HEK293 (cell line): ENCODE measurements around the gene SPTAN1.

Experiments
- CTCF ChIA-PET: fragments of 350-600 bp; formaldehyde crosslinking; extraction: SDS; loops from one replicate; lab custom pipeline; 2021; ENCODE audit warnings: antibody characterized with exemption; lab: Yijun Ruan, JAX
- POLR2A ChIA-PET: fragments of 300-600 bp; formaldehyde crosslinking; extraction: SDS; loops from one replicate; lab custom pipeline; 2020; ENCODE audit warnings: antibody characterized with exemption, inconsistent platforms; lab: Yijun Ruan, JAX
- H3K27ac ChIP-seq: fragments of 200-500 bp; sonication (Bioruptor generic); 2 replicates; pipeline ENCODE4 v1.5.1; 2014; ENCODE audit warnings: low read depth, low read length, control low read depth, inconsistent platforms; ENCODE audit errors: extremely low read depth
- H3K36me3 ChIP-seq, 2 experiments: fragments of 200-500 bp in 1 of 2; sonication (Bioruptor generic) in 1 of 2; 1 replicate in 1 of 2; 2 replicates in 1 of 2; pipeline ENCODE4 v1.5.1; 2014 to 2017; ENCODE audit warnings: inconsistent platforms in 2 of 2, low read length in 2 of 2; ENCODE audit not compliant: control insufficient read depth in 2 of 2, insufficient read depth in 1 of 2
- H3K4me1 ChIP-seq: fragments of 200-500 bp; sonication (Bioruptor generic); 2 replicates; pipeline ENCODE4 v1.5.1; 2014; ENCODE audit warnings: mild to moderate bottlenecking, low read length, inconsistent platforms; ENCODE audit not compliant: control insufficient read depth, insufficient read depth
- H3K4me3 ChIP-seq: 2 replicates; pipeline ENCODE4 v1.5.1; 2011; ENCODE audit warnings: low read depth, mild to moderate bottlenecking, control low read depth, low read length, moderate library complexity
- H3K9me3 ChIP-seq: fragments of 200-500 bp; sonication (Bioruptor generic); 2 replicates; pipeline ENCODE4 v1.5.1; 2014; ENCODE audit warnings: low read depth, low read length, inconsistent platforms; ENCODE audit not compliant: control insufficient read depth, insufficient read depth
- KLF1 ChIP-seq: fragments of 450-650 bp; formaldehyde crosslinking; IDR thresholded peaks from 2 replicates; pipeline ENCODE4 v1.5.1; 2016; ENCODE audit warnings: missing biosample characterization, missing genetic modification characterization
- KLF9 ChIP-seq: fragments of 450-650 bp; formaldehyde crosslinking; IDR thresholded peaks from 2 replicates; pipeline ENCODE4 v1.5.1; 2016; ENCODE audit warnings: missing biosample characterization, missing genetic modification characterization, low read depth
- ZNF112 ChIP-seq: fragments of 450-650 bp; formaldehyde crosslinking; IDR thresholded peaks from 2 replicates; pipeline ENCODE4 v1.5.0; 2017; ENCODE audit warnings: missing biosample characterization, missing genetic modification characterization
- ZNF16 ChIP-seq: fragments of 450-650 bp; formaldehyde crosslinking; IDR thresholded peaks from 2 replicates; pipeline ENCODE4 v1.5.1; 2016; ENCODE audit warnings: low read depth, missing biosample characterization, missing genetic modification characterization
- ZNF175 ChIP-seq: fragments of 450-650 bp; formaldehyde crosslinking; IDR thresholded peaks from 2 replicates; pipeline ENCODE4 v1.5.1; 2016; ENCODE audit warnings: missing biosample characterization, missing genetic modification characterization
- ZNF677 ChIP-seq: fragments of 450-650 bp; IDR thresholded peaks from 2 replicates; pipeline ENCODE4 v1.5.0; 2018; ENCODE audit warnings: missing biosample characterization, mild to moderate bottlenecking, missing genetic modification characterization, moderate library complexity
- ZNF837 ChIP-seq: fragments of 450-650 bp; formaldehyde crosslinking; IDR thresholded peaks from 2 replicates; pipeline ENCODE4 v1.5.1; 2016; ENCODE audit warnings: missing biosample characterization, missing genetic modification characterization
- TF ChIP-seq, protein P1 (sequence below): fragments of 450-650 bp; formaldehyde crosslinking; IDR thresholded peaks from 2 replicates; pipeline ENCODE4 v1.5.1; 2016; ENCODE audit warnings: missing biosample characterization, missing genetic modification characterization
- TF ChIP-seq, protein P2 (sequence below): sonication (generic); formaldehyde crosslinking; IDR thresholded peaks from 2 replicates; pipeline ENCODE4 v1.8.1; 2022; ENCODE audit warnings: mild to moderate bottlenecking, moderate library complexity, missing genetic modification reagents
- TF ChIP-seq, protein P3 (sequence below): fragments of 450-650 bp; formaldehyde crosslinking; IDR thresholded peaks from 2 replicates; pipeline ENCODE4 v1.5.1; 2016; ENCODE audit warnings: missing biosample characterization, missing genetic modification characterization
- TF ChIP-seq, protein P4 (sequence below): fragments of 450-650 bp; IDR thresholded peaks from 2 replicates; pipeline ENCODE4 v1.5.1; 2018; ENCODE audit warnings: missing biosample characterization, mild to moderate bottlenecking, missing genetic modification characterization
- TF ChIP-seq, protein P5 (sequence below): fragments of 450-650 bp; formaldehyde crosslinking; IDR thresholded peaks from 2 replicates; pipeline ENCODE4 v1.5.1; 2016; ENCODE audit warnings: missing biosample characterization, missing genetic modification characterization
- TF ChIP-seq, protein P6 (sequence below): fragments of 450-650 bp; formaldehyde crosslinking; IDR thresholded peaks from 2 replicates; pipeline ENCODE4 v1.5.1; 2017; ENCODE audit warnings: missing biosample characterization, missing genetic modification characterization

Gene SPTAN1

DNA sequence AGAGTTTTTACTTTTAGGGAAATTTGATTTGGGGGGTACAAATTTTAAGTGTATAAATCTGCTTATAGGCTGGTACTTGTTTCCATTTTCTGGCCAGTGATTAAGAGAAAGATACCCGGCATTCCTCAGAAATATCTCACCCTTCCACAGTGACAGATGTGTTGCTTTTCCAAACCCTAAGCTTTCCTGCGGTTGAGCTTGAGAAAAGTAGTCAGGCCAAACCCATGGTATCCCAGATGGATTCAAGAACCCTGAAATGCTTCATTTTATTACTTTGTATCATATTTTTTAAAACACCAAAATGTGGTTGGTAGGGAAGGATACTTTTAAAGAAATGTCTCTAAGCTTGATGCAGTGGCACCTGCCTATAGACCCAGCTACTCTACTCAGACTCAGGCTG is 23.5 kb downstream of the SPTAN1 start (continued):
- TF ChIP-seq, protein P1, sequence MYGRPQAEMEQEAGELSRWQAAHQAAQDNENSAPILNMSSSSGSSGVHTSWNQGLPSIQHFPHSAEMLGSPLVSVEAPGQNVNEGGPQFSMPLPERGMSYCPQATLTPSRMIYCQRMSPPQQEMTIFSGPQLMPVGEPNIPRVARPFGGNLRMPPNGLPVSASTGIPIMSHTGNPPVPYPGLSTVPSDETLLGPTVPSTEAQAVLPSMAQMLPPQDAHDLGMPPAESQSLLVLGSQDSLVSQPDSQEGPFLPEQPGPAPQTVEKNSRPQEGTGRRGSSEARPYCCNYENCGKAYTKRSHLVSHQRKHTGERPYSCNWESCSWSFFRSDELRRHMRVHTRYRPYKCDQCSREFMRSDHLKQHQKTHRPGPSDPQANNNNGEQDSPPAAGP (tag by site-specific recombination) = no peak
- no peak for TF ChIP-seq KLF9 (tag by site-specific recombination)
- TF ChIP-seq, protein P2, sequence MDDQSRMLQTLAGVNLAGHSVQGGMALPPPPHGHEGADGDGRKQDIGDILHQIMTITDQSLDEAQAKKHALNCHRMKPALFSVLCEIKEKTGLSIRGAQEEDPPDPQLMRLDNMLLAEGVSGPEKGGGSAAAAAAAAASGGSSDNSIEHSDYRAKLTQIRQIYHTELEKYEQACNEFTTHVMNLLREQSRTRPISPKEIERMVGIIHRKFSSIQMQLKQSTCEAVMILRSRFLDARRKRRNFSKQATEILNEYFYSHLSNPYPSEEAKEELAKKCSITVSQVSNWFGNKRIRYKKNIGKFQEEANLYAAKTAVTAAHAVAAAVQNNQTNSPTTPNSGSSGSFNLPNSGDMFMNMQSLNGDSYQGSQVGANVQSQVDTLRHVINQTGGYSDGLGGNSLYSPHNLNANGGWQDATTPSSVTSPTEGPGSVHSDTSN (CRISPR knock-in tag) = no peak
- TF ChIP-seq ZNF16 (tag by site-specific recombination) = no peak
- no peak for TF ChIP-seq ZNF112
- TF ChIP-seq, protein P3, sequence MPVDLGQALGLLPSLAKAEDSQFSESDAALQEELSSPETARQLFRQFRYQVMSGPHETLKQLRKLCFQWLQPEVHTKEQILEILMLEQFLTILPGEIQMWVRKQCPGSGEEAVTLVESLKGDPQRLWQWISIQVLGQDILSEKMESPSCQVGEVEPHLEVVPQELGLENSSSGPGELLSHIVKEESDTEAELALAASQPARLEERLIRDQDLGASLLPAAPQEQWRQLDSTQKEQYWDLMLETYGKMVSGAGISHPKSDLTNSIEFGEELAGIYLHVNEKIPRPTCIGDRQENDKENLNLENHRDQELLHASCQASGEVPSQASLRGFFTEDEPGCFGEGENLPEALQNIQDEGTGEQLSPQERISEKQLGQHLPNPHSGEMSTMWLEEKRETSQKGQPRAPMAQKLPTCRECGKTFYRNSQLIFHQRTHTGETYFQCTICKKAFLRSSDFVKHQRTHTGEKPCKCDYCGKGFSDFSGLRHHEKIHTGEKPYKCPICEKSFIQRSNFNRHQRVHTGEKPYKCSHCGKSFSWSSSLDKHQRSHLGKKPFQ (tag by site-specific recombination) = no peak
- TF ChIP-seq, protein P4, sequence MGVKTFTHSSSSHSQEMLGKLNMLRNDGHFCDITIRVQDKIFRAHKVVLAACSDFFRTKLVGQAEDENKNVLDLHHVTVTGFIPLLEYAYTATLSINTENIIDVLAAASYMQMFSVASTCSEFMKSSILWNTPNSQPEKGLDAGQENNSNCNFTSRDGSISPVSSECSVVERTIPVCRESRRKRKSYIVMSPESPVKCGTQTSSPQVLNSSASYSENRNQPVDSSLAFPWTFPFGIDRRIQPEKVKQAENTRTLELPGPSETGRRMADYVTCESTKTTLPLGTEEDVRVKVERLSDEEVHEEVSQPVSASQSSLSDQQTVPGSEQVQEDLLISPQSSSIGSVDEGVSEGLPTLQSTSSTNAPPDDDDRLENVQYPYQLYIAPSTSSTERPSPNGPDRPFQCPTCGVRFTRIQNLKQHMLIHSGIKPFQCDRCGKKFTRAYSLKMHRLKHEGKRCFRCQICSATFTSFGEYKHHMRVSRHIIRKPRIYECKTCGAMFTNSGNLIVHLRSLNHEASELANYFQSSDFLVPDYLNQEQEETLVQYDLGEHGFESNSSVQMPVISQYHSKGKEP (tag by site-specific recombination) = no peak

DNA sequence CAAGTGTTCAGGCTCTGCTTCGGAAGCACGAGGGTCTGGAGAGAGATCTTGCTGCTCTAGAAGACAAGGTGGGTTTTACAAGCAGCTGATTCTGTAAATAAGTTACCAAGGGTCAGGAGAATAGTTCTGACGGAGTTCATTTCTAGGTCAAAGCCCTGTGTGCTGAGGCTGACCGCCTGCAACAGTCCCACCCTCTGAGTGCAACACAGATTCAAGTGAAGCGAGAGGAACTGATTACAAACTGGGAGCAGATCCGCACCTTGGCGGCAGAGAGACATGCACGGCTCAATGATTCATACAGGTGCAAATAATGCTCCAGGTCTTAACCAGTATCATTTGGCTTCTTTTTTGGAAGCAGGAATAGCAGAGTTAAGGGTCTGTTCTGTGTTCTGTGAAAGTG is 24.8 kb downstream of the SPTAN1 start:
- no peaks in the 10 kb centered on the region for H3K4me1 ChIP-seq
- TF ChIP-seq, protein P5, sequence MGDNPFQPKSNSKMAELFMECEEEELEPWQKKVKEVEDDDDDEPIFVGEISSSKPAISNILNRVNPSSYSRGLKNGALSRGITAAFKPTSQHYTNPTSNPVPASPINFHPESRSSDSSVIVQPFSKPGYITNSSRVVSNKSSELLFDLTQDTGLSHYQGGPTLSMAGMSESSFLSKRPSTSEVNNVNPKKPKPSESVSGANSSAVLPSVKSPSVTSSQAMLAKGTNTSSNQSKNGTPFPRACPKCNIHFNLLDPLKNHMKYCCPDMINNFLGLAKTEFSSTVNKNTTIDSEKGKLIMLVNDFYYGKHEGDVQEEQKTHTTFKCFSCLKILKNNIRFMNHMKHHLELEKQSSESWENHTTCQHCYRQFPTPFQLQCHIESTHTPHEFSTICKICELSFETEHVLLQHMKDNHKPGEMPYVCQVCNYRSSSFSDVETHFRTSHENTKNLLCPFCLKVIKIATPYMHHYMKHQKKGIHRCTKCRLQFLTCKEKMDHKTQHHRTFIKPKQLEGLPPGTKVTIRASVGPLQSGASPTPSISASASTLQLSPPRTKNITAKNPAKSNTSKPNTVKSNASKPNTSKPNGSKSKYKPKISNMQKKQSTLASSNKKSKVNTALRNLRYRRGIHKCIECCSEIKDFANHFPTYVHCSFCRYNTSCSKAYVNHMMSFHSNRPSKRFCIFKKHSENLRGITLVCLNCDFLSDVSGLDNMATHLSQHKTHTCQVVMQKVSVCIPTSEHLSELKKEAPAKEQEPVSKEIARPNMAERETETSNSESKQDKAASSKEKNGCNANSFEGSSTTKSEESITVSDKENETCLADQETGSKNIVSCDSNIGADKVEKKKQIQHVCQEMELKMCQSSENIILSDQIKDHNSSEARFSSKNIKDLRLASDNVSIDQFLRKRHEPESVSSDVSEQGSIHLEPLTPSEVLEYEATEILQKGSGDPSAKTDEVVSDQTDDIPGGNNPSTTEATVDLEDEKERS (tag by site-specific recombination) = no peak
- TF ChIP-seq, protein P6, sequence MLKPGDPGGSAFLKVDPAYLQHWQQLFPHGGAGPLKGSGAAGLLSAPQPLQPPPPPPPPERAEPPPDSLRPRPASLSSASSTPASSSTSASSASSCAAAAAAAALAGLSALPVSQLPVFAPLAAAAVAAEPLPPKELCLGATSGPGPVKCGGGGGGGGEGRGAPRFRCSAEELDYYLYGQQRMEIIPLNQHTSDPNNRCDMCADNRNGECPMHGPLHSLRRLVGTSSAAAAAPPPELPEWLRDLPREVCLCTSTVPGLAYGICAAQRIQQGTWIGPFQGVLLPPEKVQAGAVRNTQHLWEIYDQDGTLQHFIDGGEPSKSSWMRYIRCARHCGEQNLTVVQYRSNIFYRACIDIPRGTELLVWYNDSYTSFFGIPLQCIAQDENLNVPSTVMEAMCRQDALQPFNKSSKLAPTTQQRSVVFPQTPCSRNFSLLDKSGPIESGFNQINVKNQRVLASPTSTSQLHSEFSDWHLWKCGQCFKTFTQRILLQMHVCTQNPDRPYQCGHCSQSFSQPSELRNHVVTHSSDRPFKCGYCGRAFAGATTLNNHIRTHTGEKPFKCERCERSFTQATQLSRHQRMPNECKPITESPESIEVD (tag by site-specific recombination) = no peak
- TF ChIP-seq ZNF677 (tag by site-specific recombination) (no peak), ZNF837 (tag by site-specific recombination) (no peak), KLF1 (tag by site-specific recombination) (no peak), ZNF175 (tag by site-specific recombination) (no peak)
- ChIA-PET POLR2A (no interaction called here), CTCF (interaction anchor here (0.6 kb wide), 1 partner anchor 211 kb away, joined by 3 read pairs; no protein-coding TSS in a partner anchor)
- no peak overlapping the region for H3K4me3 ChIP-seq
- peaks cover 44 to 90% of the 10 kb centered on the region in 2 experiments for H3K36me3 ChIP-seq
- H3K9me3 ChIP-seq = no peaks in the 10 kb centered on the region
- no peak overlapping the region for H3K27ac ChIP-seq
